SK-N-MC (cell line): ENCODE results near the gene ANGEL1.

ENCODE experiments used
- DNase-seq: peaks from one replicate; pipeline ENCODE4 v3.0.0-alpha.2; 2011; ENCODE audit warnings: low read depth, low spot score
- H3K27ac ChIP-seq: fragments of 200-600 bp; sonication (generic); 2 replicates; pipeline ENCODE4 v1.5.1; 2016; ENCODE audit warnings: mixed run types
- H3K36me3 ChIP-seq: fragments of 200-600 bp; sonication (generic); 2 replicates; pipeline ENCODE4 v1.6.1; 2017; ENCODE audit warnings: antibody characterized with exemption, low read length, mixed read lengths; ENCODE audit not compliant: insufficient read depth
- H3K4me3 ChIP-seq: fragments of 200-600 bp; sonication (generic); 2 replicates; pipeline ENCODE4 v1.5.1; 2016
- H3K9ac ChIP-seq: fragments of 200-600 bp; sonication (generic); 2 replicates; pipeline ENCODE4 v1.8.0; 2017; ENCODE audit warnings: mixed run types, mixed read lengths; ENCODE audit not compliant: insufficient read length
- H3K9me3 ChIP-seq: fragments of 200-600 bp; sonication (generic); 2 replicates; pipeline ENCODE4 v1.6.1; 2017; ENCODE audit warnings: low read depth, mild to moderate bottlenecking, antibody characterized with exemption, low read length, moderate library complexity, mixed read lengths
- EZH2 ChIP-seq: fragments of 200-600 bp; sonication (generic); IDR thresholded peaks from one replicate; pipeline ENCODE4 v1.6.1; 2017; ENCODE audit warnings: antibody characterized with exemption
- FOXP2 ChIP-seq: optimal IDR thresholded peaks from 2 replicates; pipeline ENCODE3; 2011; ENCODE audit warnings: mild to moderate bottlenecking, moderate library complexity; ENCODE audit not compliant: insufficient read depth; ENCODE audit errors: extremely low read length, control extremely low read depth
- POLR2AphosphoS5 ChIP-seq: IDR thresholded peaks from 2 replicates; pipeline ENCODE4 v1.6.1; 2012; ENCODE audit warnings: mild to moderate bottlenecking, low read depth, low read length, borderline replicate concordance

ANGEL1 gene

GRCh38 chr14:76755610-76756370 is 56.9 kb downstream of the ANGEL1 start:
- no peak overlapping the region for H3K4me3 ChIP-seq
- TF ChIP-seq EZH2 (no peak), POLR2AphosphoS5 (no peak), FOXP2 (no peak)
- no peaks in the 10 kb centered on the region for H3K9me3 ChIP-seq
- DNase-seq: no peak
- H3K9ac ChIP-seq: no peak overlapping the region
- H3K36me3 ChIP-seq: no peaks in the 10 kb centered on the region
- no peak overlapping the region for H3K27ac ChIP-seq

GRCh38 chr14:76754586-76754985 is 58.1 kb downstream of the ANGEL1 start:
- Histone ChIP-seq H3K4me3 (no peak overlapping the region), H3K27ac (no peak overlapping the region)
- TF ChIP-seq EZH2: no peak
- TF ChIP-seq POLR2AphosphoS5: no peak
- no peak for TF ChIP-seq FOXP2

GRCh38 chr14:76753541-76754198 is 59.0 kb downstream of the ANGEL1 start:
- Histone ChIP-seq H3K27ac (no peak overlapping the region), H3K9ac (no peak overlapping the region), H3K4me3 (no peak overlapping the region), H3K9me3 (no peaks in the 10 kb centered on the region), H3K36me3 (no peaks in the 10 kb centered on the region)
- no peak for DNase-seq
- TF ChIP-seq FOXP2 (no peak), EZH2 (no peak), POLR2AphosphoS5 (no peak)

More at GRCh38 chr14:76754586-76754985, 58.1 kb downstream of the ANGEL1 start:
- DNase-seq: no peak
- no peaks in the 10 kb centered on the region for H3K9me3 ChIP-seq
- H3K36me3 ChIP-seq: no peaks in the 10 kb centered on the region
- no peak overlapping the region for H3K9ac ChIP-seq

GRCh38 chr14:76752744-76753143 is 59.9 kb downstream of the ANGEL1 start:
- Histone ChIP-seq H3K9me3 (no peaks in the 10 kb centered on the region), H3K36me3 (no peaks in the 10 kb centered on the region), H3K27ac (no peak overlapping the region), H3K4me3 (no peak overlapping the region), H3K9ac (no peak overlapping the region)
- DNase-seq: no peak
- TF ChIP-seq EZH2 (no peak), POLR2AphosphoS5 (no peak), FOXP2 (no peak)

- DNase-seq: no peak
- H3K9me3 ChIP-seq: peaks cover 3% of the 10 kb centered on the region
- no peak overlapping the region for H3K9ac ChIP-seq
- H3K27ac ChIP-seq: no peak overlapping the region
- no peak for TF ChIP-seq EZH2
- TF ChIP-seq POLR2AphosphoS5: no peak
- no peak for TF ChIP-seq FOXP2
- no peak overlapping the region for H3K4me3 ChIP-seq
- H3K36me3 ChIP-seq: no peaks in the 10 kb centered on the region
These were observed 69.7 kb downstream of the ANGEL1 start for GRCh38 chr14:76742966-76743365.

GRCh38 chr14:76742185-76742584 is 70.5 kb downstream of the ANGEL1 start:
- H3K36me3 ChIP-seq: no peaks in the 10 kb centered on the region
- no peak for DNase-seq
- TF ChIP-seq POLR2AphosphoS5: no peak
- TF ChIP-seq EZH2: no peak
- TF ChIP-seq FOXP2: no peak
- H3K4me3 ChIP-seq: no peak overlapping the region
- H3K9ac ChIP-seq: no peak overlapping the region
- H3K27ac ChIP-seq: no peak overlapping the region
- peaks cover 3% of the 10 kb centered on the region for H3K9me3 ChIP-seq

- H3K9me3 ChIP-seq: peaks cover 3% of the 10 kb centered on the region
- DNase-seq: no peak
These were observed 71.6 kb downstream of the ANGEL1 start for GRCh38 chr14:76741074-76741473.

More at GRCh38 chr14:76741074-76741473, 71.6 kb downstream of the ANGEL1 start:
- no peak overlapping the region for H3K27ac ChIP-seq
- no peaks in the 10 kb centered on the region for H3K36me3 ChIP-seq
- no peak for TF ChIP-seq EZH2
- TF ChIP-seq POLR2AphosphoS5: no peak
- TF ChIP-seq FOXP2: no peak
- H3K4me3 ChIP-seq: no peak overlapping the region
- H3K9ac ChIP-seq: no peak overlapping the region
